Measurements from ENCODE around the gene NUMB.

DNA sequence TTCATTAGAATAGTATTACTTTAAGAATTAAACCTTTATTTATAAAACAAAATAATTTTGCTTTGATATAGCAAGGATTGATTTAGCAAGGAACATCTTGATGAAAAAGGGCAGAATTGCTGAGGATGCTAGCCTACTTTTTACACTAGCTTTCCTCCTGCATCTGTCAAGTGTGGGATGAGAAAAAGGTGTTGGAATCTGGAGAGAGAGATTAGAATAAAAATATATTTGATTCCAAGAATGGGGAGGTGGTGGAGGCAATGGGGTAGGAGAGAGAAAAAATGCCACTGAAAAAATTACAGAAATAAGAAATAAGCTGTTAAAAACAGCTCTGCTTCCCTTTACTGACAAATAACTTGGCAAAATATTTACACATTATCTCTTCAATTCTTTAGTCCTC is 98.9 kb downstream of the NUMB start:
- no peak for TF ChIP-seq POLR2AphosphoS5 (IDR thresholded peaks at IDR 0.05; ENCODE audit: insufficient read depth, low read depth, low read length)
- TF ChIP-seq EZH2 (IDR thresholded peaks at IDR 0.05; ENCODE audit: borderline replicate concordance, low read depth, low read length, severe bottlenecking): no peak
- no peak for TF ChIP-seq GATA2 (IDR thresholded peaks at IDR 0.05; ENCODE audit: insufficient read depth, insufficient read length, low read depth, low read length)
- TF ChIP-seq, protein P1, sequence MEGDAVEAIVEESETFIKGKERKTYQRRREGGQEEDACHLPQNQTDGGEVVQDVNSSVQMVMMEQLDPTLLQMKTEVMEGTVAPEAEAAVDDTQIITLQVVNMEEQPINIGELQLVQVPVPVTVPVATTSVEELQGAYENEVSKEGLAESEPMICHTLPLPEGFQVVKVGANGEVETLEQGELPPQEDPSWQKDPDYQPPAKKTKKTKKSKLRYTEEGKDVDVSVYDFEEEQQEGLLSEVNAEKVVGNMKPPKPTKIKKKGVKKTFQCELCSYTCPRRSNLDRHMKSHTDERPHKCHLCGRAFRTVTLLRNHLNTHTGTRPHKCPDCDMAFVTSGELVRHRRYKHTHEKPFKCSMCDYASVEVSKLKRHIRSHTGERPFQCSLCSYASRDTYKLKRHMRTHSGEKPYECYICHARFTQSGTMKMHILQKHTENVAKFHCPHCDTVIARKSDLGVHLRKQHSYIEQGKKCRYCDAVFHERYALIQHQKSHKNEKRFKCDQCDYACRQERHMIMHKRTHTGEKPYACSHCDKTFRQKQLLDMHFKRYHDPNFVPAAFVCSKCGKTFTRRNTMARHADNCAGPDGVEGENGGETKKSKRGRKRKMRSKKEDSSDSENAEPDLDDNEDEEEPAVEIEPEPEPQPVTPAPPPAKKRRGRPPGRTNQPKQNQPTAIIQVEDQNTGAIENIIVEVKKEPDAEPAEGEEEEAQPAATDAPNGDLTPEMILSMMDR (IDR thresholded peaks at IDR 0.05; ENCODE audit: extremely low read depth in 1 of 2, insufficient read depth in 1 of 2, low read depth in 1 of 2, low read length in 2 of 2): no peak
- TF ChIP-seq, protein P2, sequence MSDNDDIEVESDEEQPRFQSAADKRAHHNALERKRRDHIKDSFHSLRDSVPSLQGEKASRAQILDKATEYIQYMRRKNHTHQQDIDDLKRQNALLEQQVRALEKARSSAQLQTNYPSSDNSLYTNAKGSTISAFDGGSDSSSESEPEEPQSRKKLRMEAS (IDR thresholded peaks at IDR 0.05; ENCODE audit: insufficient read depth, insufficient read length): no peak
- TF ChIP-seq POLR2A (IDR thresholded peaks at IDR 0.05; ENCODE audit: low read depth, low read length): no peak

Data from endothelial cell of umbilical vein (primary cell).